HG02885 (cell line): Measurements from ENCODE around the gene DDC.
"Not testable (repeated sequence)": the region's sequence is repeated elsewhere in the genome, so short reads cannot be mapped to it uniquely, and the experiment has no call there.

Source experiments
- ATAC-seq: cut with Tn5 transposase; IDR thresholded peaks from one replicate; pipeline ENCODE4 v1.9.1; 2021; ENCODE audit warnings: mild to moderate bottlenecking; ENCODE audit not compliant: unreplicated experiment, poor library complexity

Gene DDC

GRCh38 chr7:50557099-50557498 is 8.1 kb downstream of the DDC start:
- ATAC-seq, result no peak

GRCh38 chr7:50556247-50556991 is 8.8 kb downstream of the DDC start:
- no peak for ATAC-seq

GRCh38 chr7:50555594-50556140 is 9.5 kb downstream of the DDC start:
- no peak for ATAC-seq

GRCh38 chr7:50554431-50555322 is 10.5 kb downstream of the DDC start:
- no peak for ATAC-seq

- ATAC-seq, result no peak
Measured at GRCh38 chr7:50553973-50554372, 11.2 kb downstream of the DDC start.

GRCh38 chr7:50552921-50553320 is 12.3 kb downstream of the DDC start:
- ATAC-seq, result no peak

GRCh38 chr7:50552139-50552538 is 13.1 kb downstream of the DDC start:
- no peak for ATAC-seq

GRCh38 chr7:50545613-50546012 is 19.6 kb downstream of the DDC start:
- not testable (repeated sequence) for ATAC-seq

GRCh38 chr7:50544992-50545391 is 20.2 kb downstream of the DDC start:
- ATAC-seq, result no peak

GRCh38 chr7:50543776-50544442 is 21.3 kb downstream of the DDC start:
- no peak for ATAC-seq

- no peak for ATAC-seq
Measured at GRCh38 chr7:50542132-50542531, 23.1 kb downstream of the DDC start.

- ATAC-seq, result no peak
Measured at GRCh38 chr7:50540785-50541579, 24.2 kb downstream of the DDC start.

- ATAC-seq, result no peak
Measured at GRCh38 chr7:50539725-50540124, 25.5 kb downstream of the DDC start.

- no peak for ATAC-seq
Measured at GRCh38 chr7:50538478-50538877, 26.7 kb downstream of the DDC start.

- ATAC-seq, result no peak
Measured at GRCh38 chr7:50537417-50537816, 27.8 kb downstream of the DDC start.

GRCh38 chr7:50535291-50535711 is 29.9 kb downstream of the DDC start:
- not testable (repeated sequence) for ATAC-seq

- no peak for ATAC-seq
Measured at GRCh38 chr7:50534690-50535290, 30.4 kb downstream of the DDC start.

GRCh38 chr7:50533866-50534265 is 31.3 kb downstream of the DDC start:
- no peak for ATAC-seq

- ATAC-seq, result no peak
Measured at GRCh38 chr7:50531928-50532327, 33.3 kb downstream of the DDC start.
